ACC112 (cell line): ENCODE results near the gene NET1.
"Not testable (repeated sequence)": the region's sequence is repeated elsewhere in the genome, so short reads cannot be mapped to it uniquely, and the experiment has no call there.

Experiments
- H2AFZ ChIP-seq: fragments of 200-600 bp; sonication (generic); one replicate; pipeline ENCODE4 v1.6.0; 2017; ENCODE audit warnings: antibody characterized with exemption, low read length; ENCODE audit not compliant: unreplicated experiment
- H3K27ac ChIP-seq: fragments of 200-600 bp; sonication (generic); 2 replicates; pipeline ENCODE4 v1.5.1; 2014; ENCODE audit warnings: low read depth, mild to moderate bottlenecking, antibody characterized with exemption, low read length, moderate library complexity
- H3K27me3 ChIP-seq: fragments of 200-600 bp; sonication (generic); 2 replicates; pipeline ENCODE4 v1.6.1; 2014; ENCODE audit warnings: mild to moderate bottlenecking, antibody characterized with exemption, low read length, moderate library complexity, mixed read lengths; ENCODE audit not compliant: insufficient read depth
- H3K36me3 ChIP-seq: fragments of 200-600 bp; sonication (generic); 2 replicates; pipeline ENCODE4 v1.6.1; 2016; ENCODE audit warnings: mild to moderate bottlenecking, antibody characterized with exemption, low read length, moderate library complexity, mixed read lengths; ENCODE audit not compliant: insufficient read depth
- H3K4me1 ChIP-seq: fragments of 200-600 bp; sonication (generic); one replicate; pipeline ENCODE4 v1.6.1; 2016; ENCODE audit warnings: low read length, mixed read lengths; ENCODE audit not compliant: insufficient read depth, unreplicated experiment, control insufficient read depth
- H3K4me3 ChIP-seq: fragments of 200-600 bp; sonication (generic); 2 replicates; pipeline ENCODE4 v1.5.1; 2014; ENCODE audit warnings: mild to moderate bottlenecking, low read depth, low read length
- H3K79me2 ChIP-seq: fragments of 200-600 bp; sonication (generic); one replicate; pipeline ENCODE4 v1.6.0; 2016; ENCODE audit warnings: low read length; ENCODE audit not compliant: control insufficient read depth, unreplicated experiment, insufficient read depth

Gene NET1

DNA sequence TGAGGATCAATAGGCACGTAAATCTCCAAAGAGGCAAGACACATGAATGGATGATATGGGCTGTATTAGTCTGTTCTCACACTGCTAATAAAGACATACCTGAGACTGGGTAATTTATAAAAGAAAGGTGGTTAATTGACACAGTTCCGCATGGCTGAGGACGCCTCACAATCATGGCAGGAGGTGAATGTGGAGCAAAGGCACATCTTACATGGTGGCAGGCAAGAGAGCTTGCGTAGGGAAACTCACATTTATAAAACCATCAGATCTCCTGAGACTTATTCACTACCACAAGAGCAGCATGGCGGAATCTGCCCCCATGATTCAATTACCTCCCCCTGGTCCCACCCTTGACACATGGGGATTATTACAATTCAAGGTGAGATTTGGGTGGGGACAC is 33.2 kb upstream of the NET1 start:
- not testable (repeated sequence) for H2AFZ ChIP-seq, H3K36me3 ChIP-seq, H3K4me3 ChIP-seq, H3K27ac ChIP-seq, H3K4me1 ChIP-seq, H3K79me2 ChIP-seq
- H3K27me3 ChIP-seq, result peaks cover 15% of the 10 kb centered on the region

DNA sequence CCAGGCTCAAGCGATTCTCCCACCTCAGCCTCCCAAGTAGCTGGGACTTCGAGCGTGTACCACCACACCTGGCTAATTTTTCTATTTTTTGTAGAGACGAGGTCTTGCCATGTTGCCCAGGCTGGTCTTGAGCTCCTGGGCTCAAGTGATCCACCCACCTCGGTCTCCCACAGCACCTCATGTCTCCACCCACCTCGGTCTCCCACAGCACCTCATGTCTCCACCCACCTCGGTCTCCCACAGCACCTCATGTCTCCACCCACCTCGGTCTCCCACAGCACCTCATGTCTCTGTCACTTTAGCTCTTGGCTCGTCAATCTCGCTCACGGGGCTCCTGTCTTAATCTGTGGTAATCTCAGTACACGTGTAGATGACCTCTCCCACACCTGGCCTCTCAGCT is 32.0 kb upstream of the NET1 start:
- not testable (repeated sequence) for H3K79me2 ChIP-seq, H3K4me3 ChIP-seq, H3K4me1 ChIP-seq, H3K27ac ChIP-seq, H3K36me3 ChIP-seq, H2AFZ ChIP-seq
- H3K27me3 ChIP-seq, result peaks cover 15% of the 10 kb centered on the region

DNA sequence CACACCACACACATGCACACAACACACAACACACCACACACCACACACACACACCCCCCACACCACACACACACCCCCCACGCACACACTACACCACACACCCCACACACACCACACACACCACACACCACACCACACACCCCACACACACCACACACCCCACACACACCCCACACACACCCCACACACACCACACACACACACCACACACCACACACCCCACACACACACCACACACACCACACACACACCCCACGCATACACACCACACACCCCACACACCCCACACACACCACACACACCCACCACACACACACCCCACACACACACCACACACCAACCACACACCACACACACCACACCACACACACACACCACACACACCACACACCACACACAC is 31.2 kb upstream of the NET1 start:
- H3K27ac ChIP-seq, result no peak overlapping the region

DNA sequence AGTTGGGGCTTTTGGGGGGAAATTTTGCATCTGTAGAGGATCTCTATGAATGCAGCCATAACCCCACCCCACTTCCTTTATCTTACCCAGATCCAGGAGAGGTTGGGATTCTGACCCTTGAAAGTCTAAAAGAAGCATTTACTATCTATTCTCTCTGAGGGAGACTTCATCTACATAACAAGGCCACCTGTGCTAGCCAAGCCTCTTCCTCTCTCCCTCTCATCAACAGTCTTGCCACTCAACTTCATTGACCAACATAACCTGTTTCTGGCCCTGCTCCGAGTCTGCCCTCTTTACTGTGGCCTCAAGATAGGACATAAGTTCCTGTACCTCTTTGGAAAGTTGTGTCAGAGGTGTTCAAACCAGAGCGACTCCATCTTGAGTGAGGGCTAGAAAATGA is 27.1 kb upstream of the NET1 start:
- no peaks in the 10 kb centered on the region for H3K79me2 ChIP-seq
- H3K27ac ChIP-seq, result no peak overlapping the region
- H3K27me3 ChIP-seq, result 0 out of 2 replicates have a peak, but pooled peaks cover 4% of the 10 kb centered on the region
- H3K36me3 ChIP-seq, result no peaks in the 10 kb centered on the region
- no peak overlapping the region for H3K4me3 ChIP-seq
- no peak overlapping the region for H2AFZ ChIP-seq
- no peaks in the 10 kb centered on the region for H3K4me1 ChIP-seq

More for the DNA sequence above, 31.2 kb upstream of the NET1 start:
- Histone ChIP-seq H3K4me1 (no peaks in the 10 kb centered on the region), H3K27me3 (peaks cover 11% of the 10 kb centered on the region), H3K36me3 (no peaks in the 10 kb centered on the region), H3K79me2 (no peaks in the 10 kb centered on the region), H2AFZ (no peak overlapping the region), H3K4me3 (no peak overlapping the region)

DNA sequence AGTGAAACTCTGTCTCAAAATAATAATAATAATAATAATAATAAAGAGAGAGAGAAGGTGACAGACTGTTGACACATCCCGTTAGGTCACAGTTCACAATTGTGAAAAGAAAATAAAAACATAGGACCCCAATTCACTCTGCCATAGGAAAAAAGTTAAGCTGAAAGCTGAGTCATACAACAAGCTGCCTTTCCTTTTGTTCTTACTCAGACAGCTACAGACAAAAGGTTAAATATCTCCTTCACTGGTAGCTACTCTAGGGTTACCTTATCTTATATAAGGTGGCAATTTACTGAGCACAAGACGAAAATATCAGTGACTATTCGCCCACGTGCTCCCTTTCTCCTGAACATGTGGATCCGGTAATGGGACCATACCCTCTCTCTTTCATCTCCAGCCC is 25.2 kb upstream of the NET1 start:
- Histone ChIP-seq H3K27me3 (0 out of 2 replicates have a peak, but pooled peaks cover 4% of the 10 kb centered on the region), H3K4me3 (no peak overlapping the region), H3K27ac (no peak overlapping the region), H3K4me1 (no peaks in the 10 kb centered on the region), H2AFZ (no peak overlapping the region), H3K36me3 (no peaks in the 10 kb centered on the region), H3K79me2 (no peaks in the 10 kb centered on the region)

DNA sequence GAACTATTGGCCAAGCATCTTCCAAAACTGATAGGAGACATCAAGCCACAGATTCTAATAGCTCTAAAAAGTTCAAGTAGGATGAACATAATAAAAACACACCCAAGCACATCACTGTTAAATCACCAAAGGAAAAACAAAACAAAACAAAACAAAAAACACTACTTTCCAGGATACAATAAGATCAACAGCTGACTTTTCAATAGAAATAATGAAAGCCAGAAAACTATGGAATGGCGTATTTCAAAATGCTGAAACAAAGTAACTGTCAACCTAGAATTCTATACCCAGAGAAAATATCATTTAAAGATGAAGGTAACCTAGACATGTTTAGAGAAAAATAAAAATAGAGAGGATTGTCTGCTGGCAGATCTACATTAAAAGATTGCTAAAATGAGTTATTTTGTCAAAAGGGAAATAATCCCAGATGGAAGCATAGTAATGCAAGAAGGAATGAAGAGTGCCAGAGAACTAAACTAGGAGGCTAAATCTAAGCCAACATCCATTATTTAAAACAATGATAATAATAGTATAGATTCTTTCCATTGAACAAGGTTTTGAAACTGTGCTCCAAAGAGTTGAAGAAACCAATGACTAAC is 21.7 kb upstream of the NET1 start:
- Histone ChIP-seq H3K27ac (no peak overlapping the region), H3K4me1 (no peaks in the 10 kb centered on the region)

DNA sequence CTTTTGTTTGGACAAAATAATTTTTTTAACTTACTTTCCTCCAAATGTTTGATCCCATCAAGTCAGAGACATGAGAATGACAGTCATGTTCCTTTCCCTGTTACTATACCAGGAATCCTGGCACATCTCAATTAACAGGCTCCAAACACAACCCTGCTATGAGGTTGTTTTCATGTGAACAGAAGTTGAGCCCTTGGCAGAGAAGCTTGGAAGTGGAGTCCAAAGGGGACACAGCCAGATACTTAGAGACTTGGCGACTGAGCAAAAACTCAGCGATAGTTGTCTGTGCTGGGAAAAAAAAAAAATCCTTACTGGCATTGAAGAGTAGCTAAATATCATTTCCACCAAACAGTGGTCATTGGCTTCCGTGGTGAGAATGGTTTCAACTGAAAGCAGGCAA is 20.6 kb upstream of the NET1 start:
- no peaks in the 10 kb centered on the region for H3K79me2 ChIP-seq
- H2AFZ ChIP-seq, result no peak overlapping the region
- H3K4me3 ChIP-seq, result no peak overlapping the region
- no peaks in the 10 kb centered on the region for H3K36me3 ChIP-seq
- H3K27ac ChIP-seq, result no peak overlapping the region
- peaks cover 8% of the 10 kb centered on the region; the same call in 1 of the 2 replicates for H3K27me3 ChIP-seq
- no peaks in the 10 kb centered on the region for H3K4me1 ChIP-seq

More for the DNA sequence above, 21.7 kb upstream of the NET1 start:
- 0 out of 2 replicates have a peak, but pooled peaks cover 8% of the 10 kb centered on the region for H3K27me3 ChIP-seq
- H3K36me3 ChIP-seq, result no peaks in the 10 kb centered on the region
- no peak overlapping the region for H2AFZ ChIP-seq
- H3K79me2 ChIP-seq, result no peaks in the 10 kb centered on the region
- no peak overlapping the region for H3K4me3 ChIP-seq

DNA sequence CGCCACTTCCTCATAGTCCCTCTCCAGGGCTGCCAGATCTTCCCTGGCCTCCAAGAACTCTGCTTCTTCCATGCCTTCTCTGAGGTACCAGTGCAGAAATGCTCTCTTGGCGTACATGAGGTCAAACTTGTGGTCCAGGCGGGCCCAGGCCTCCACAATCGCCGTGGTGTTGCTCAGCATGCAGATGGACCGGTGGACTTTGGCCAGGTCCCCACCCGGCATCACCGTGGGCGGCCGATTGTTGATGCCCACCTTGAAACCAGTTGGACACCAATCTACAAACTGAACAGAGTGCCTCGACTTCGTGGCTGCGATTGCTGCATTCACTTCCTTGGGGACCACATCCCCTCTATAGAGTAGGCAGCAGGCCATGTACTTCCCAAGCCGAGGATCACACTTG is 18.8 kb upstream of the NET1 start:
- no peaks in the 10 kb centered on the region for H3K79me2 ChIP-seq
- no peak overlapping the region for H3K27ac ChIP-seq
- no peaks in the 10 kb centered on the region for H3K4me1 ChIP-seq
- H2AFZ ChIP-seq, result no peak overlapping the region
- H3K36me3 ChIP-seq, result no peaks in the 10 kb centered on the region
- H3K27me3 ChIP-seq, result peaks cover 19% of the 10 kb centered on the region
- H3K4me3 ChIP-seq, result no peak overlapping the region

DNA sequence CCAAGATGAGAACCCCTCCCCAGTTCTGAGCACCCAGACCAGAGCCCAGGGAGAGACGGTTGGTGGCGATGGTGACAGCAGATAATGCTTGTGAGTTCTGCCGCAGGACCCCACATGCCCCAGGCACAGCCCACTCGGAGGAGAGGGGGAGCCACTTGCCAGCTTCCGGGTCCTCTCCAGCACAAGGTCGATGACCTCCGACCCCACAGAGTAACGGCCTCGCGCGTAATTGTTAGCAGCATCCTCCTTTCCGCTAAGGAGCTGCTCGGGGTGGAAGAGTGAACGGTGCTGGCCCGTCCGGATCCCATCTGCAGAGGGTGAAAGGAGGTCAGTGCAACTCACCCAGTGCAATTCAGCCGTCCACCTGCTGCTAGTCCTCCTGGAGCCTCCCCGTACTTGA is 17.2 kb upstream of the NET1 start:
- Histone ChIP-seq H3K4me1 (no peaks in the 10 kb centered on the region), H3K79me2 (no peaks in the 10 kb centered on the region), H3K4me3 (no peak overlapping the region), H3K27me3 (peaks cover 24% of the 10 kb centered on the region), H2AFZ (no peak overlapping the region), H3K27ac (no peak overlapping the region), H3K36me3 (no peaks in the 10 kb centered on the region)

DNA sequence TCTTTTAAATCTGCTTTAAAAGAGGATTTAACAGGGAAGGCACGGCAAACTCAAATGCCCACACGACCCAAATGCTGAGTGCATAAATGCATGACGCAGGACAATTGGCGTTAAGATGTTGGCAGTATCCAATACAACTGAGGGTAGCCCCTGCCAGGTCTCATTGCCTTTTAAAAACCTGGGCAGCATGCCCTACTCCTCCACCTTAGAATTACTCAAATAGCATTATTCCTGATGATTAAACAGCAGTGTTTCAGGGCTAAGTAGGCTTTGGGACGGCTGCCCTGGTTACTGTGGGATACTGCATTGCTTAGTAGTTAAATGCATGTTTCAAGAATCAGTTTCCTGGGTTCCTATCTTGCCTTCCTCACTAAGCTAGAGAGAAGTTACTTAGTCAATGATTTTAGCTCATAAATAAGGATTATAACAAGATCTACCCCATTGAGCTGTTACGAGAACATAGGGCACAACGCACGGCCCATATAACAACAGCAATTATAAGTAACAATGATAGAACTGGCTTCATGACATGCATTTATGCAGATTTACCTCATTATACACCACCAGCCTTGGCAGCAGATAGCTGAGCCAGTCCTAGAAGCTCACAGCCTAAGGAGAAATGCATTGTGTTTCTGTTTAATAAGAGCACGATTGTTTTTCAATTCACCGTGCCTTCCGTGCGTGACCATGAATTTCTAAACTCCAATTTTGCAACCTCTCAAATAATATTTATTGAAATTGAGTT is 15.6 kb upstream of the NET1 start:
- Histone ChIP-seq H3K4me3 (no peak overlapping the region), H3K27ac (no peak overlapping the region), H3K4me1 (no peaks in the 10 kb centered on the region), H3K79me2 (no peaks in the 10 kb centered on the region), H3K36me3 (no peaks in the 10 kb centered on the region), H2AFZ (no peak overlapping the region), H3K27me3 (peaks cover 24% of the 10 kb centered on the region)

DNA sequence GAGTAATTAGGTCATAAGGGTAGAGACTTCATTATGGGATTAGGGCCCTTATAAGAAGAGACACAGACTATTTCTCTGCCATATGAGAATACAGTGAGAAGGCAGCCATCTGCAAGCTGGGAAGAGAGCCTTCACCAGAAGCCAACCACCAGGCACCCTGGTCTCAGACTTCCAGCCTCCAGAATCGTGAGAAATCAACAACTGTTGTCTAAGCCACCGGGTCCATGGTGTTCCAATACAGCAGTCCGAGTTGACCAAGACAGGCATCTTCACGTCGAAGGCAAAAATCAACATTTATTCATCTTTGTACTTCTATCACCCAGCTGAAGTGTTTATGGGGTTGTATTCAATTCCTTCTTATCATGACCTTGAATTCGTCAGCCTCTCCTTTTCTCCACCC is 13.0 kb upstream of the NET1 start:
- Histone ChIP-seq H3K79me2 (no peaks in the 10 kb centered on the region), H3K4me1 (no peaks in the 10 kb centered on the region), H3K4me3 (no peak overlapping the region), H3K27ac (no peak overlapping the region), H3K27me3 (peaks cover 26% of the 10 kb centered on the region), H2AFZ (no peak overlapping the region), H3K36me3 (no peaks in the 10 kb centered on the region)
